Caco-2 (cell line): ENCODE measurements around the gene VWA3A. TPM values are rescaled to one million over a fixed set of nuclear protein-coding genes. Genes with fewer than 3 reads are reported as not detected.
"Not testable (repeated sequence)": the region's sequence is repeated elsewhere in the genome, so short reads cannot be mapped to it uniquely, and the experiment has no call there.

Experiments used
- BruUV-seq: library from RNA; stranded (reverse); fragments of 400-500 nt; replicated peaks from 2 replicates; lab custom pipeline; 2021; lab: Mats Ljungman, UMichigan
- CTCF ChIA-PET: fragments of 300-600 bp; sonication (Branson Sonifier 250); formaldehyde crosslinking; loops from one replicate; lab custom pipeline; 2022; ENCODE audit warnings: antibody characterized with exemption; lab: Charles Lee
- POLR2A ChIA-PET: fragments of 300-600 bp; sonication (Branson Sonifier 250); formaldehyde crosslinking; loops from one replicate; lab custom pipeline; 2022; ENCODE audit warnings: antibody characterized with exemption; lab: Charles Lee
- DNase-seq, 2 experiments: peaks; one replicate each; pipeline versions ENCODE4 v3.0.0 to v3.0.0-alpha.2; 2020 to 2022
- H3K27me3 ChIP-seq: replicated peaks from 2 replicates; pipeline ENCODE4 v1.6.0; 2011; ENCODE audit warnings: low read length; ENCODE audit not compliant: control insufficient read depth, insufficient read depth
- H3K36me3 ChIP-seq: 2 replicates; pipeline ENCODE4 v1.5.1; 2011; ENCODE audit warnings: low read length; ENCODE audit not compliant: control insufficient read depth, insufficient read depth
- H3K4me1 ChIP-seq: fragments of 250-450 bp; sonication (Bioruptor Pico); 2 replicates; pipeline ENCODE4 v1.5.1; 2020; ENCODE audit warnings: mild to moderate bottlenecking
- H3K4me3 ChIP-seq: 2 replicates; pipeline ENCODE4 v1.5.1; 2011; ENCODE audit warnings: low read depth, mild to moderate bottlenecking, control low read depth, low read length
- H3K9me3 ChIP-seq: fragments of 250-450 bp; sonication (Bioruptor Pico); 2 replicates; pipeline ENCODE4 v1.5.1; 2020; ENCODE audit warnings: mild to moderate bottlenecking, moderate library complexity
- H3K27ac Mint-ChIP-seq: one replicate; pipeline ENCODE4 v1.8.0; 2022; ENCODE audit warnings: mixed read lengths; ENCODE audit not compliant: unreplicated experiment
- H3K27me3 Mint-ChIP-seq: one replicate; pipeline ENCODE4 v1.8.0; 2022; ENCODE audit warnings: mixed read lengths; ENCODE audit not compliant: insufficient read depth, unreplicated experiment
- H3K36me3 Mint-ChIP-seq: one replicate; pipeline ENCODE4 v1.8.0; 2022; ENCODE audit warnings: mild to moderate bottlenecking, mixed read lengths; ENCODE audit not compliant: insufficient read depth, unreplicated experiment
- H3K4me1 Mint-ChIP-seq: one replicate; pipeline ENCODE4 v1.8.0; 2022; ENCODE audit warnings: low read depth, mixed read lengths; ENCODE audit not compliant: unreplicated experiment
- H3K4me3 Mint-ChIP-seq: one replicate; pipeline ENCODE4 v1.8.0; 2022; ENCODE audit warnings: mild to moderate bottlenecking, moderate library complexity, mixed read lengths; ENCODE audit not compliant: unreplicated experiment
- H3K9me3 Mint-ChIP-seq: one replicate; pipeline ENCODE4 v1.8.0; 2022; ENCODE audit warnings: mixed read lengths; ENCODE audit not compliant: unreplicated experiment
- intact Hi-C: fragments of 100-400 bp; cut with micrococcal nuclease; formaldehyde crosslinking; loops from one replicate; pipeline ENCODE4 v1.10.0; 2022; ENCODE audit not compliant: unreplicated experiment
- total RNA-seq: library from RNA; stranded (reverse); gene quantifications from 2 replicates; pipeline ENCODE4 v1.2.3, GENCODE V29; 2022
- TF ChIP-seq, protein P1 (sequence below), 2 experiments: fragments of 200-600 bp in 1 of 2; IDR thresholded peaks; 1 replicate in 1 of 2; 2 replicates in 1 of 2; pipeline versions ENCODE4 v1.5.1 to v1.8.0; 2011 to 2022; ENCODE audit warnings: antibody characterized with exemption in 1 of 2, control low read depth in 1 of 2, inconsistent platforms in 1 of 2, low read depth in 1 of 2, low read length in 1 of 2, mild to moderate bottlenecking in 1 of 2, moderate library complexity in 1 of 2; ENCODE audit not compliant: insufficient read depth in 1 of 2, severe bottlenecking in 1 of 2, unreplicated experiment in 1 of 2

The VWA3A gene
- total RNA-seq, 1 experiment from 2014 or later, result not detected

DNA sequence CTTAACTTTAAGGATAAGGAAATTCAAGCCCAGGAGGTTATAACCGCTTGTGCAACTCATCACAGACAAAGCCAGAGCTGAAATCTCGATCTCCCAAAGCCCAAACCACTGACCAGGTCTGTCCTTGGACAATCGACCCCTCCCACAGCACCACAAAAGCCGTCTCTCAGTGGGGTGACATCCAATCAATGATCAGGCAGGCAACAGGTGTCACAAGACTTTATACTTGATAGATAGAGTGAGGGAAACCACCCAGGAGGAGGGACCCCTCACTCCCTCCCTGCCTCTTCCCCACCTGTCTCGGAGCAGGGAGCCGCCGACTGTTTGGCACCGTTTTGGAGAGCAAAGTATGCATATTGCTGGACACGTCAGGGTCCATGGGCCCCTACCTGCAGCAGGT is 55.5 kb downstream of the VWA3A start:
- peaks cover 2% of the 10 kb centered on the region for H3K27me3 Mint-ChIP-seq
- H3K4me3 ChIP-seq, result no peak overlapping the region
- H3K4me3 Mint-ChIP-seq, result no peak overlapping the region
- no peaks in the 10 kb centered on the region for H3K27me3 ChIP-seq
- POLR2A ChIA-PET, result no interaction called here
- H3K4me1 ChIP-seq, result no peaks in the 10 kb centered on the region
- intact Hi-C loops, result no loop called here
- no peaks in the 10 kb centered on the region for H3K9me3 Mint-ChIP-seq
- no peaks in the 10 kb centered on the region for H3K9me3 ChIP-seq
- no peaks in the 10 kb centered on the region for H3K36me3 Mint-ChIP-seq
- DNase-seq, result no peak
- TF ChIP-seq, protein P1, sequence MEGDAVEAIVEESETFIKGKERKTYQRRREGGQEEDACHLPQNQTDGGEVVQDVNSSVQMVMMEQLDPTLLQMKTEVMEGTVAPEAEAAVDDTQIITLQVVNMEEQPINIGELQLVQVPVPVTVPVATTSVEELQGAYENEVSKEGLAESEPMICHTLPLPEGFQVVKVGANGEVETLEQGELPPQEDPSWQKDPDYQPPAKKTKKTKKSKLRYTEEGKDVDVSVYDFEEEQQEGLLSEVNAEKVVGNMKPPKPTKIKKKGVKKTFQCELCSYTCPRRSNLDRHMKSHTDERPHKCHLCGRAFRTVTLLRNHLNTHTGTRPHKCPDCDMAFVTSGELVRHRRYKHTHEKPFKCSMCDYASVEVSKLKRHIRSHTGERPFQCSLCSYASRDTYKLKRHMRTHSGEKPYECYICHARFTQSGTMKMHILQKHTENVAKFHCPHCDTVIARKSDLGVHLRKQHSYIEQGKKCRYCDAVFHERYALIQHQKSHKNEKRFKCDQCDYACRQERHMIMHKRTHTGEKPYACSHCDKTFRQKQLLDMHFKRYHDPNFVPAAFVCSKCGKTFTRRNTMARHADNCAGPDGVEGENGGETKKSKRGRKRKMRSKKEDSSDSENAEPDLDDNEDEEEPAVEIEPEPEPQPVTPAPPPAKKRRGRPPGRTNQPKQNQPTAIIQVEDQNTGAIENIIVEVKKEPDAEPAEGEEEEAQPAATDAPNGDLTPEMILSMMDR (IDR thresholded peaks at IDR 0.05; ENCODE audit: insufficient read depth in 1 of 2, low read depth in 1 of 2, low read length in 1 of 2, severe bottlenecking in 1 of 2, unreplicated experiment in 1 of 2), result no peak
- CTCF ChIA-PET, result interaction anchor here (1.4 kb wide), 1 partner anchor 41 kb away, joined by 3 read pairs; no protein-coding TSS in a partner anchor
- H3K36me3 ChIP-seq, result no peaks in the 10 kb centered on the region
- H3K4me1 Mint-ChIP-seq, result no peaks in the 10 kb centered on the region
- BruUV-seq, result no TSS peak
- no peak overlapping the region for H3K27ac Mint-ChIP-seq

DNA sequence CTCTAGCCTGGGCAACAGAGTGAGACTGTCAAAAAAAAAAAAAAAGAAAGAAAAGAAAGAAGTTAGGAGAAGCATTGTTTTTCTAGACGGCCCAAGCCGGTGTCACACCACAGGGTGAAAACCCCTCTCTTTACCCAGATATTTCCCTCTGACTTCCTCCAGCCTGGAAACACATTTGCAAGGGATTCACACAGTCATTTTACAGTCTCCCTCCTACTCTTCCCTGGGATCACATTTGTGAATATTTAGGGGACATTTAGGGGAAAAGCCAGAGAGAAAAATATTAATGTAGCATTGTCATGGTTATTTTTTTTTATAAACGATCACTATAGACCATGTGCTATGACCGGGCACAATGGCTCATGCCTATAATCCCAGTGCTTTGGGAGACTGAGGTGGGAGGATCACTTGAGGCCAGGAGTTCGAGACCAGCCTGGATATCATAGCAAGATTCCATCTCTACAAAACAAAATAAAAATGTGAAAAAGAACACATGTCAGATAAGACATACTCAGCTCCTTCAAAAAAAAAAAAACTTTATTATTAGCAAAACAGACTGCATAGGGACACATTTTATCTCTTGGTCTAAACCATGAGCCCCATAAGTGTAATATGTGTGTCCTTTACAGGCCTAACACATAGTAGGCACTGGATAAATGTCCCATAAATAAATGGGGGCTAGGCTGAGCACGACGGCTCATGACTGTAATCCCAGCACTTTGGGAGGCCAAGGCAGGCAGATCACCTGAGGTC is 59.1 kb downstream of the VWA3A start:
- Histone ChIP-seq H3K4me1 (no peaks in the 10 kb centered on the region), H3K27me3 (no peaks in the 10 kb centered on the region), H3K9me3 (no peaks in the 10 kb centered on the region), H3K4me3 (no peak overlapping the region), H3K36me3 (no peaks in the 10 kb centered on the region)
- ChIA-PET CTCF (no interaction called here), POLR2A (no interaction called here)
- no peak for DNase-seq
- H3K27ac Mint-ChIP-seq, result no peak overlapping the region
- no peaks in the 10 kb centered on the region for H3K36me3 Mint-ChIP-seq
- no peaks in the 10 kb centered on the region for H3K4me1 Mint-ChIP-seq
- no TSS peak for BruUV-seq
- intact Hi-C loops, result no loop called here
- TF ChIP-seq, protein P1 (IDR thresholded peaks at IDR 0.05; ENCODE audit: insufficient read depth in 1 of 2, low read depth in 1 of 2, low read length in 1 of 2, severe bottlenecking in 1 of 2, unreplicated experiment in 1 of 2), result no peak
- no peak overlapping the region for H3K4me3 Mint-ChIP-seq
- H3K27me3 Mint-ChIP-seq, result no peaks in the 10 kb centered on the region
- no peaks in the 10 kb centered on the region for H3K9me3 Mint-ChIP-seq

DNA sequence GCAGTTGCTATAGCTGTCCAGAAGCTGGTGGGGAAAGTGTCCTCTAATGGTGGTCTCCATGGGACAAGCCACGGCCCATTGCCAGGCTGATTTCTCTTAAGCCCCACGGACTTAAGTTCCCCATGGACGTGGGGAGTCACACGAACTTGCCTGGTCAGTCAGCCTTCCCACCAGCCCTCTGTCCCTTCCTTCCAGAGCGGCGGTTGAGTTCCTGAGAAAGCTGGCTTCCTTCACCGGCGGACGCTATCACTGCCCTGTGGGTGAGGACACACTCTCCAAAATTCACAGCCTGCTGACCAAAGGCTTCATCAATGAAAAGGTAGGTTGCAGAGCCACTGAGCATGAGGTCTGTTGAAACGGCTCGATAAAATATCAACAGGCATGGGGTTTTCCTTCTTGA is 60.0 kb downstream of the VWA3A start:
- ChIA-PET CTCF (no interaction called here), POLR2A (no interaction called here)
- Mint-ChIP-seq H3K4me3 (no peak overlapping the region), H3K27me3 (no peaks in the 10 kb centered on the region), H3K27ac (no peak overlapping the region), H3K9me3 (no peaks in the 10 kb centered on the region), H3K36me3 (no peaks in the 10 kb centered on the region), H3K4me1 (no peaks in the 10 kb centered on the region)
- TF ChIP-seq, protein P1 (IDR thresholded peaks at IDR 0.05; ENCODE audit: insufficient read depth in 1 of 2, low read depth in 1 of 2, low read length in 1 of 2, severe bottlenecking in 1 of 2, unreplicated experiment in 1 of 2), result no peak
- BruUV-seq, result no TSS peak
- H3K4me3 ChIP-seq, result no peak overlapping the region
- no peak for DNase-seq
- H3K36me3 ChIP-seq, result no peaks in the 10 kb centered on the region
- no peaks in the 10 kb centered on the region for H3K4me1 ChIP-seq
- no peaks in the 10 kb centered on the region for H3K9me3 ChIP-seq
- intact Hi-C loops, result no loop called here
- H3K27me3 ChIP-seq, result no peaks in the 10 kb centered on the region

DNA sequence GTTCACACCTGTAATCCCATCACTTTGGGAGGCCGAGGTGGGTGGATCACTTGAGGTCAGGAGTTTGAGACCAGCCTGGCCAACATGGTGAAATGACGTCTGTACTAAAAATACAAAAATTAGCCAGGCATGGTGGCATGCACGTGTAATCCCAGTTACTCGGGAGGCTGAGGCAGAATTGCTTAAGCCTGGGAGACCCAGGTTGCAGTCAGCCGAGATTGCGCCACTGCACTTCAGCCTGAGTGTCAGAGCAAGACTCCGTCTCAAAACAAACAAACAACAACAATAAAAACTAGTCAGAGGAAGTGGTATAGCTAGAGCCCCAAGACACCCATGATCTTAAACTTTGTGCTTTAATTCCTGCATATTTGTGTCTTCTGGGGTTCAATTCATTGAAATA is 60.7 kb downstream of the VWA3A start:
- H3K27me3 ChIP-seq, H3K4me1 ChIP-seq, H3K4me3 Mint-ChIP-seq, H3K4me1 Mint-ChIP-seq, H3K27ac Mint-ChIP-seq, intact Hi-C loops, H3K9me3 Mint-ChIP-seq, H3K4me3 ChIP-seq, BruUV-seq, H3K27me3 Mint-ChIP-seq, H3K36me3 ChIP-seq, POLR2A ChIA-PET, H3K36me3 Mint-ChIP-seq, H3K9me3 ChIP-seq: not testable (repeated sequence)
- CTCF ChIA-PET, result interaction anchor here (1.1 kb wide), 1 partner anchor 54 kb away, joined by 4 read pairs; no protein-coding TSS in a partner anchor
- peak in 1 of 2 experiments; percentile 8 for DNase-seq
